Loucy (cell line): ENCODE measurements around the gene BTBD18.

Source experiments
- H2AFZ ChIP-seq: fragments of 200-600 bp; sonication (generic); 2 replicates; pipeline ENCODE4 v1.6.0; 2016; ENCODE audit warnings: antibody characterized with exemption, mild to moderate bottlenecking, low read length, moderate library complexity
- H3F3A ChIP-seq: fragments of 200-600 bp; 2 replicates; pipeline ENCODE4 v1.6.0; 2016; ENCODE audit warnings: antibody characterized with exemption, low read depth, mild to moderate bottlenecking
- H3K27me3 ChIP-seq: fragments of 200-600 bp; sonication (generic); 2 replicates; pipeline ENCODE4 v1.6.1; 2014; ENCODE audit warnings: low read length, mild to moderate bottlenecking; ENCODE audit not compliant: insufficient read depth, poor library complexity, severe bottlenecking
- H3K36me3 ChIP-seq: fragments of 200-600 bp; sonication (generic); 2 replicates; pipeline ENCODE4 v1.6.1; 2016; ENCODE audit warnings: low read length; ENCODE audit not compliant: insufficient read depth
- H3K4me1 ChIP-seq: fragments of 200-600 bp; sonication (generic); 2 replicates; pipeline ENCODE4 v1.5.1; 2014; ENCODE audit warnings: low read length, mild to moderate bottlenecking; ENCODE audit not compliant: insufficient read depth, poor library complexity, severe bottlenecking
- H3K4me2 ChIP-seq: fragments of 200-600 bp; sonication (generic); 2 replicates; pipeline ENCODE4 v1.6.0; 2014; ENCODE audit warnings: antibody characterized with exemption, low read length, low read depth, mild to moderate bottlenecking; ENCODE audit not compliant: poor library complexity, severe bottlenecking
- H3K4me3 ChIP-seq: fragments of 200-600 bp; sonication (generic); 2 replicates; pipeline ENCODE4 v1.5.1; 2014; ENCODE audit warnings: low read length, mild to moderate bottlenecking, mixed read lengths; ENCODE audit not compliant: poor library complexity, severe bottlenecking
- H3K79me2 ChIP-seq: fragments of 200-600 bp; sonication (generic); 2 replicates; pipeline ENCODE4 v1.6.1; 2014; ENCODE audit warnings: low read length; ENCODE audit not compliant: insufficient read depth
- H3K9ac ChIP-seq: fragments of 200-600 bp; sonication (generic); 2 replicates; pipeline ENCODE4 v1.6.0; 2014; ENCODE audit warnings: mild to moderate bottlenecking, low read depth, low read length, moderate library complexity; ENCODE audit not compliant: poor library complexity, severe bottlenecking
- H3K9me2 ChIP-seq: fragments of 200-600 bp; sonication (generic); replicated peaks from 2 replicates; pipeline ENCODE4 v1.6.1; 2016; ENCODE audit warnings: low read depth, low read length, mixed read lengths
- H3K9me3 ChIP-seq: fragments of 200-600 bp; sonication (generic); 2 replicates; pipeline ENCODE4 v1.6.1; 2014; ENCODE audit warnings: mild to moderate bottlenecking, antibody characterized with exemption, low read length, low read depth; ENCODE audit not compliant: insufficient read depth
- H4K20me1 ChIP-seq: fragments of 200-600 bp; sonication (generic); 2 replicates; pipeline ENCODE4 v1.6.0; 2014; ENCODE audit warnings: antibody characterized with exemption, low read length, mild to moderate bottlenecking; ENCODE audit not compliant: insufficient read depth, poor library complexity, severe bottlenecking
- EZH2phosphoT487 ChIP-seq: fragments of 200-600 bp; IDR thresholded peaks from 2 replicates; pipeline ENCODE4 v1.6.1; 2018; ENCODE audit warnings: antibody characterized with exemption, mild to moderate bottlenecking, moderate library complexity, borderline replicate concordance
- TF ChIP-seq, protein P1 (sequence below): fragments of 200-600 bp; sonication (generic); conservative IDR thresholded peaks from 2 replicates; pipeline ENCODE4 v1.5.1; 2014; ENCODE audit warnings: mild to moderate bottlenecking, antibody characterized with exemption, low read length

BTBD18 gene

DNA sequence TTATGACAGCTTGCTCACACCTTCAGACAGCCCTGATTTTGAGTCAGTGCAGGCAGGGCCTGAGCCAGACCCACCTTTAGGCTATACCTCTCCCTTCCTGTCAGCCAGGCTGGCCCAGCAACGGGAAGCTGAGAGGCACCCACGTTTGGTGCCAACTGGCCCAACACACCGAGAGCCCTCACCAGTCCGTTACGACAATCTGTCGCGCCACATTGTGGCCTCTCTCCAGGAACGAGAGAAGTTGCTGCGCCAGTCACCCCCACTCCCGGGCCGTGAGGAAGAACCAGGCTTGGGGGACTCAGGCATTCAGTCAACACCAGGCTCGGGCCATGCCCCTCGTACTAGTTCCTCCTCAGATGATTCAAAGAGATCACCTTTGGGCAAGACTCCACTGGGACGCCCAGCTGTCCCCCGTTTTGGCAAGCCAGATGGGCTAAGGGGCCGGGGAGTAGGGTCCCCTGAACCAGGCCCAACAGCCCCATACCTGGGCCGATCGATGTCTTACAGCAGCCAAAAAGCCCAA, 52.7 kb downstream of the BTBD18 start:
- H3K4me3 ChIP-seq, result no peak overlapping the region
- H3K9ac ChIP-seq, result no peak overlapping the region
- H3K36me3 ChIP-seq, result peaks cover 76% of the 10 kb centered on the region
- no peaks in the 10 kb centered on the region for H3K27me3 ChIP-seq
- no peaks in the 10 kb centered on the region for H3K9me3 ChIP-seq
- H3K79me2 ChIP-seq, result no peaks in the 10 kb centered on the region
- no peak overlapping the region for H3K4me2 ChIP-seq
- H2AFZ ChIP-seq, result no peak overlapping the region
- H3F3A ChIP-seq, result no peaks in the 10 kb centered on the region
- no peaks in the 10 kb centered on the region for H3K9me2 ChIP-seq
- TF ChIP-seq, protein P1, sequence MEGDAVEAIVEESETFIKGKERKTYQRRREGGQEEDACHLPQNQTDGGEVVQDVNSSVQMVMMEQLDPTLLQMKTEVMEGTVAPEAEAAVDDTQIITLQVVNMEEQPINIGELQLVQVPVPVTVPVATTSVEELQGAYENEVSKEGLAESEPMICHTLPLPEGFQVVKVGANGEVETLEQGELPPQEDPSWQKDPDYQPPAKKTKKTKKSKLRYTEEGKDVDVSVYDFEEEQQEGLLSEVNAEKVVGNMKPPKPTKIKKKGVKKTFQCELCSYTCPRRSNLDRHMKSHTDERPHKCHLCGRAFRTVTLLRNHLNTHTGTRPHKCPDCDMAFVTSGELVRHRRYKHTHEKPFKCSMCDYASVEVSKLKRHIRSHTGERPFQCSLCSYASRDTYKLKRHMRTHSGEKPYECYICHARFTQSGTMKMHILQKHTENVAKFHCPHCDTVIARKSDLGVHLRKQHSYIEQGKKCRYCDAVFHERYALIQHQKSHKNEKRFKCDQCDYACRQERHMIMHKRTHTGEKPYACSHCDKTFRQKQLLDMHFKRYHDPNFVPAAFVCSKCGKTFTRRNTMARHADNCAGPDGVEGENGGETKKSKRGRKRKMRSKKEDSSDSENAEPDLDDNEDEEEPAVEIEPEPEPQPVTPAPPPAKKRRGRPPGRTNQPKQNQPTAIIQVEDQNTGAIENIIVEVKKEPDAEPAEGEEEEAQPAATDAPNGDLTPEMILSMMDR, result no peak
- TF ChIP-seq EZH2phosphoT487, result no peak
- no peaks in the 10 kb centered on the region for H3K4me1 ChIP-seq
- no peaks in the 10 kb centered on the region for H4K20me1 ChIP-seq
